T-helper 1 cell treated with Interleukin-12 subunit alpha and Interleukin-12 subunit beta and Interleukin-4 antibody, amounts not matched to agents 30 ng/mL and 1 ng/mL, for 36 hours (primary cell): ENCODE data around the gene OSER1. TPM values are rescaled to one million over a fixed set of nuclear protein-coding genes. Genes with fewer than 3 reads are reported as not detected.

Experiments used
- intact Hi-C: fragments of 100-400 bp; cut with micrococcal nuclease; formaldehyde crosslinking; loops from one replicate; pipeline ENCODE4 v1.15.1; 2024
- total RNA-seq: library from RNA; stranded (reverse); gene quantifications from 2 replicates; pipeline ENCODE4 v1.2.3, GENCODE V29; 2022

The OSER1 gene
- total RNA-seq, 1 donor from 2014 or later: 26.0 TPM

- intact Hi-C loops: no loop called here
Measured at GRCh38 chr20:44228465-44229258, 18.1 kb upstream of the OSER1 start.

GRCh38 chr20:44224637-44225036 lies 14.1 kb upstream of the OSER1 start:
- intact Hi-C loops: no loop called here

GRCh38 chr20:44223721-44224120 lies 13.2 kb upstream of the OSER1 start:
- intact Hi-C loops: no loop called here

- intact Hi-C loops: no loop called here
Measured at GRCh38 chr20:44222633-44223368, 12.2 kb upstream of the OSER1 start.

- intact Hi-C loops: no loop called here
Measured at GRCh38 chr20:44222027-44222426, 11.5 kb upstream of the OSER1 start.

- intact Hi-C loops: no loop called here
Measured at GRCh38 chr20:44221368-44221954, 10.9 kb upstream of the OSER1 start.

GRCh38 chr20:44219791-44220190 lies 9.2 kb upstream of the OSER1 start:
- intact Hi-C loops: loop anchor here (10.0 kb wide), 1 partner anchor 1095 kb away; no protein-coding TSS in a partner anchor

- intact Hi-C loops: loop anchor here (10.0 kb wide), 1 partner anchor 1096 kb away; no protein-coding TSS in a partner anchor
Measured at GRCh38 chr20:44219170-44219730, 8.7 kb upstream of the OSER1 start.

- intact Hi-C loops: loop anchor here (10.0 kb wide), 1 partner anchor 1096 kb away; no protein-coding TSS in a partner anchor
Measured at GRCh38 chr20:44218446-44218845, 7.9 kb upstream of the OSER1 start.

- intact Hi-C loops: loop anchor here (1.0 to 10.0 kb wide), 8 partner anchors 55 to 1097 kb away; partner anchors contain the start of gene FITM2
Measured at GRCh38 chr20:44217342-44218092, 6.9 kb upstream of the OSER1 start.

- intact Hi-C loops: loop anchor here (1.0 to 10.0 kb wide), 3 partner anchors 73 to 1100 kb away; no protein-coding TSS in a partner anchor
Measured at GRCh38 chr20:44215125-44215524, 4.6 kb upstream of the OSER1 start.

- intact Hi-C loops: loop anchor here (5.0 to 10.0 kb wide), 2 partner anchors 755 to 1102 kb away; partner anchors contain the start of gene STK4
Measured at GRCh38 chr20:44212792-44213191, 2.2 kb upstream of the OSER1 start.

GRCh38 chr20:44211177-44212039 lies 837 bp upstream of the OSER1 start:
- intact Hi-C loops: loop anchor here (1.0 to 10.0 kb wide), 10 partner anchors 100 to 1151 kb away; partner anchors contain the start of genes FITM2, SERINC3, SRSF6 and STK4

GRCh38 chr20:44209686-44210405 lies 725 bp downstream of the OSER1 start:
- intact Hi-C loops: loop anchor here (1.0 to 10.0 kb wide), 11 partner anchors 11 to 1153 kb away; partner anchors contain the start of genes IFT52, PABPC1L, SRSF6 and STK4

GRCh38 chr20:44208770-44209169 lies 1.8 kb downstream of the OSER1 start:
- intact Hi-C loops: no loop called here

GRCh38 chr20:44208165-44208564 lies 2.4 kb downstream of the OSER1 start:
- intact Hi-C loops: no loop called here

- intact Hi-C loops: no loop called here
Measured at GRCh38 chr20:44207126-44207723, 3.3 kb downstream of the OSER1 start.

- intact Hi-C loops: no loop called here
Measured at GRCh38 chr20:44206132-44206531, 4.4 kb downstream of the OSER1 start.
